ENCODE measurements around the gene LRMDA. TPM values are rescaled to one million over a fixed set of nuclear protein-coding genes. Genes with fewer than 3 reads are reported as not detected.

The LRMDA gene
- total and polyA plus RNA-seq, 2 of the 8 experiments (the other 6 are each of a cell fraction or from before 2014, with no cell fraction given) = 0.86 to 2.8 TPM

GRCh38 chr10:75450075-75450445, 18.6 kb downstream of the LRMDA start:
- Histone ChIP-seq H3K56ac (replicated peaks; ENCODE audit: insufficient read length, low read depth, low read length) (no peak overlapping the region), H3K27ac (ENCODE audit: low read depth, low read length) (no peak overlapping the region), H2BK120ac (replicated peaks; ENCODE audit: low read depth, low read length) (no peak overlapping the region), H3K4ac (replicated peaks; ENCODE audit: insufficient read length, low read depth, low read length) (no peak overlapping the region), H3K23ac (ENCODE audit: insufficient read length) (no peak overlapping the region), H3K9me3 (ENCODE audit: insufficient read depth in 2 of 2, low read depth in 1 of 2, low read length in 1 of 2) (peaks cover 6% of the 10 kb centered on the region in 2 experiments; a peak in 1 of 4 replicates), H3K36me3 (ENCODE audit: control insufficient read depth in 2 of 4, insufficient read depth in 4 of 4, low read length in 3 of 4) (no peaks in the 10 kb centered on the region), H2AK5ac (ENCODE audit: low read depth, low read length) (no peak overlapping the region), H3K79me1 (ENCODE audit: low read depth, low read length) (no peaks in the 10 kb centered on the region), H4K5ac (ENCODE audit: insufficient read length, low read depth, low read length) (no peak overlapping the region), H3K14ac (ENCODE audit: insufficient read length) (no peak overlapping the region), H2AFZ (ENCODE audit: low read length) (no peak overlapping the region), H3K18ac (ENCODE audit: extremely low read depth, low read length) (peak overlapping the region; percentile 38; the same call in 1 of the 2 replicates), H2BK12ac (ENCODE audit: low read depth, low read length) (0 out of 2 replicates have a peak overlapping the region, but pooled peaks have one; percentile 71), H3K4me3 (ENCODE audit: extremely low read depth in 1 of 4, insufficient read depth in 2 of 4, low read depth in 3 of 4, low read length in 4 of 4) (no peak overlapping the region), H3K23me2 (ENCODE audit: low read depth, low read length) (peaks cover 4% of the 10 kb centered on the region; the same call in 1 of the 2 replicates), H4K91ac (replicated peaks; ENCODE audit: insufficient read length, low read length) (no peak overlapping the region), H4K20me1 (replicated peaks in 1 of 2; ENCODE audit: control insufficient read depth in 1 of 2, insufficient read depth in 2 of 2, low read length in 2 of 2) (peaks cover 0 to 3% of the 10 kb centered on the region in 2 experiments), H2BK15ac (ENCODE audit: low read length) (no peak overlapping the region), H4K8ac (ENCODE audit: extremely low read depth, insufficient read depth, low read length) (no peak overlapping the region), H3K27me3 (replicated peaks in 1 of 4; ENCODE audit: control insufficient read depth in 3 of 4, extremely low read depth in 1 of 4, insufficient read depth in 3 of 4, low read length in 3 of 4) (peaks cover 0 to 29% (median 24%) of the 10 kb centered on the region in 4 experiments; a peak in 6 of 7 replicates), H3K79me2 (ENCODE audit: control insufficient read depth in 1 of 2, insufficient read depth in 2 of 2, low read length in 2 of 2) (no peaks in the 10 kb centered on the region), H2BK5ac (ENCODE audit: low read depth, low read length) (no peak overlapping the region), H3K4me2 (ENCODE audit: insufficient read depth in 1 of 2, low read depth in 2 of 2, low read length in 2 of 2) (peak overlapping the region; percentile 51 to 64; a peak in 3 of 4 replicates), H3K9ac (replicated peaks in 1 of 4; ENCODE audit: extremely low read depth in 1 of 4, low read depth in 3 of 4, low read length in 3 of 4) (no peak overlapping the region), H3K4me1 (replicated peaks in 1 of 4; ENCODE audit: control insufficient read depth in 3 of 4, insufficient read depth in 4 of 4, low read length in 3 of 4) (peaks cover 8 to 20% (median 17%) of the 10 kb centered on the region in 4 experiments), H2BK20ac (ENCODE audit: low read length) (no peak overlapping the region)
- DNase-seq (ENCODE audit: low read depth in 1 of 2, low spot score in 2 of 2) = no peak
- FAIRE-seq = no peak
- ChIA-PET CTCF (ENCODE audit: partially characterized antibody) (interaction anchor here (1.3 kb wide), 1 partner anchor 18 kb away, joined by 3 read pairs; the partner anchor contains the start of gene LRMDA), POLR2A (ENCODE audit: partially characterized antibody) (no interaction called here)
- WGBS, 2 experiments (ENCODE audit: extremely low coverage in 1 of 2, insufficient coverage in 1 of 2, insufficient read length in 1 of 2, insufficient replicate concordance in 2 of 2, low coverage in 1 of 2, low lambda C conversion rate in 2 of 2, missing lambda C conversion rate in 1 of 2) = 22% methylated on average over 4 of the region's 4 CpGs; no CpG with 5 or more reads in 1 of the 2 experiments
- no peak for TF ChIP-seq KDM4A (IDR thresholded peaks at IDR 0.05; ENCODE audit: low read depth, low read length, severe bottlenecking)
- TF ChIP-seq CTBP2 (IDR thresholded peaks at IDR 0.05; ENCODE audit: borderline replicate concordance, insufficient read depth, insufficient read length, low read length) = no peak
- no peak for TF ChIP-seq JUN (IDR thresholded peaks at IDR 0.05; ENCODE audit: low read depth, low read length)
